Motor neuron (in vitro differentiated cells): ENCODE data around the gene ADH4. TPM values are rescaled to one million over a fixed set of nuclear protein-coding genes. Genes with fewer than 3 reads are reported as not detected.
A peak's percentile ranks its signal among the peaks of the same experiment; 100 is the strongest.

Source experiments
- ATAC-seq, 8 experiments: fragments of 200-7000 bp; cut with Tn5 transposase; replicated peaks in 6 of 8; 2 replicates each; pipeline ENCODE4 v1.8.0; 2021; ENCODE audit warnings: mild to moderate bottlenecking in 8 of 8, moderate library complexity in 8 of 8
- H3K27ac ChIP-seq, 2 donors: fragments of 250-450 bp; sonication (Bioruptor Pico); 2 replicates each; pipeline ENCODE4 v1.9.0; 2021; ENCODE audit warnings: antibody characterized with exemption in 2 of 2, mild to moderate bottlenecking in 2 of 2, moderate library complexity in 1 of 2
- H3K4me1 ChIP-seq, 2 donors: fragments of 250-450 bp; sonication (Bioruptor Pico); replicated peaks in 1 of 2; 2 replicates each; pipeline ENCODE4 v1.6.1; 2021; ENCODE audit warnings: antibody characterized with exemption in 2 of 2, mild to moderate bottlenecking in 2 of 2, moderate library complexity in 1 of 2
- H3K4me3 ChIP-seq, 5 donors: fragments of 250-450 bp; sonication (Bioruptor Pico); 2 replicates each; pipeline ENCODE4 v1.9.0; 2021; ENCODE audit warnings: antibody characterized with exemption in 5 of 5, mild to moderate bottlenecking in 5 of 5, moderate library complexity in 4 of 5
- WGBS, 10 experiments: fragments of 450-650 bp; shearing (Covaris generic); methylation state at CpG; one replicate each; pipeline ENCODE4 v1.0.0; 2022; 5-methylcytosine and 5-hydroxymethylcytosine counted together
- in situ Hi-C, 9 experiments: fragments of 400-800 bp; cut with MboI; loops; one replicate each; pipeline ENCODE4 v1.15.0; 2021; ENCODE audit warnings: low sequenced_read_pairs in 9 of 9, low pct_unique_long_range_greater_than_20kb in 2 of 9; ENCODE audit not compliant: unreplicated experiment in 9 of 9
- total RNA-seq, 8 experiments: library from RNA; unstranded; fragments of 300-600 nt; gene quantifications; 2 replicates each; pipeline versions ENCODE4 v1.2.3 to v1.2.4, GENCODE V29; 2022

ADH4 gene
- total RNA-seq, 8 experiments from 2014 or later, result 0.13 to 0.27 (median 0.17) TPM; not detected in 4

DNA sequence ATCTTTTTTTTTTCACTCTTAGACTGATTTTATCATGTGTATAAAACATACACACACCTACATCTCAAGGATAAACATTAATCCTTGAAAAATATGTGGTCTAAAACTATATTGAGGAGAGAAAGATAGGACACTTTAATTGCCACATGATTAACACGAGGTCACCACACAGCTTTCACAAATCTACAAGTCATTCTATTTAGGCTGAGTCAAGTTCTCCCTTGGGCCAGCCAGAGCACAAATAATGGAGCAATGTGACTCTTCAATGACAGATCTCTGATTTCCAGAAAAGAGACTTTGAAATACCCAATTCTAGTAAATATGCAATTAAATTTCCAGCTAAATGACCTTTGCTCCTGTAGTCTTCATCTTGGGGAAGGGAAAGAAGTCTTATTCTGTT lies 12.9 kb upstream of the ADH4 start:
- in situ Hi-C loops, result no loop called here
- H3K4me1 ChIP-seq, result no peaks in the 10 kb centered on the region
- H3K27ac ChIP-seq, result no peak overlapping the region
- H3K4me3 ChIP-seq, result no peak overlapping the region
- ATAC-seq, result peak in 2 of 8 experiments; percentile 35 to 39
- WGBS, 10 experiments, result 0 to 100% (median 29%) methylated on average over 1 of the region's 1 CpG; no CpG with 5 or more reads in 3 of the 10 experiments

DNA sequence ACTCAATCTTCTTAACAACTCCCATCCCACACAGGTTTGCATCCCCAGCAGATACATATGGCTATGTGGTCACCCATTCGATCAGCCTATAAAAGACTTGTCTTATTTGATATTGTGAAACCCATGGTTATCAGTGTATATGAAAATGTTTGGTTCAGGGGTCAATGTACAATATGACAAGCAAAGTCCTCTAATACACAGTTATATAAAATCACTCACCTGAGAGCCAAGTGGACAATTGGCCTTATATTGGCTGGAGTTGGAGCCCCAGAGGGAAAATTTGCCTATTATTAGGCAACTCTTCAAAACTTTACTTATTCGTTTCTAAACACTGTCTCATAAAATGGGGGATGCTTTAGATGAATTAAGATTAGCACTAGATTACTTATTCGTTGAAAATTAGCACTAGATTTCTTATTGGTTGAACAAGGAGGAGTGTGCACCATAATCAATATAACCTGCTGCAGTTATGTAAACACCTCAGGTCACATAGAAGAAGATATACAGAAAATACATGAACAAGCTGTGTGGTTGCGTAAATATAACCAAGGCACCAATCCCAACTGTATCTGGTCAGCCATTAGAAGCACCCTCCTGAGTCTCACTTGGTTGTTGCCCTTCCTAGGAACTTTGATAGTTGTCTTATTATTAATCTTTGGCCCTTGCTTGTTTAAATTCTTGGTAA lies 10.7 kb upstream of the ADH4 start:
- in situ Hi-C loops, result no loop called here
- no peak overlapping the region for H3K4me3 ChIP-seq
- H3K4me1 ChIP-seq, result no peaks in the 10 kb centered on the region
- WGBS, 10 experiments, result 52 to 96% (median 73%) methylated on average over 1 to 4 of the region's 4 CpGs; no CpG with 5 or more reads in 1 of the 10 experiments
- no peak for ATAC-seq
- H3K27ac ChIP-seq, result no peak overlapping the region

DNA sequence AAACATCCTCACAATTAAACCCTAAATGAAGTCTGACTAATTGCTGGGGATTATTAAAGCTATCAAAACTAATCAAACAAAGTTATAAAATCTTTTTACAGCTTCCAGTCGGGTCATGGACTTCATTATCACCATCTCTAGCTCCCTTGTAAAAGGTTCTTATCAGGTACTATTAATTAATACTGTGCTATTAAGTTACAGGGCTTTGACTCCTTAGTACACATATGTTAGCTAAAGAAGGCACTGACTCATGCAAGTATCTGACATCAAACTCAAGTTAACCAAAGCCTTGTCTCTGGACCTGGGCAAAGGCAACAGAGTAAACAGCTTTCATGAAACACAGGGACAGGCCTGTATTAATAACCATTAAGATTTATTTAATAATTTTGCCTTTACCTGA lies 7.9 kb upstream of the ADH4 start:
- no peak overlapping the region for H3K4me3 ChIP-seq
- no peak overlapping the region for H3K27ac ChIP-seq
- in situ Hi-C loops, result no loop called here
- ATAC-seq, result no peak
- 0 to 10% (median 0%) methylated on average over 1 of the region's 1 CpG; no CpG with 5 or more reads in 4 of the 10 experiments for WGBS, 10 experiments
- H3K4me1 ChIP-seq, result no peaks in the 10 kb centered on the region

DNA sequence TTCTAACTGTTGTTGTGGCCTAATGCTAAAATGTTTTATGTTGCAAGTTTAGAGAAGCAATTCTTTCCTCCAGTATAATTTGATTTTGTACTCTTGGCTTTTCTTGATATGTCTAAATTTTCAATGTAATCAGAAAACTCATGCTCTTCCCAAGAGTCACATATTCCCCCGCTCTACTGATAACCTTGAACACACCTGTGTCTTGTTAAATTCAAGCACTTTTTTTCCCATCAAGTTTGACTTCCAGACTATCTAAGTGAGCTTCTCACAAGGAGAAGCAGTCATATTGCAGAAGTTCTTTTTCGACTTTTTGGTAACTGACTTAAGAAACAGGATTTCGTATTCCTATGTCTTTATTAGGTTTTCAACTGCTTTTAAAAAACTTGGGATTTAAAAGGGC lies 7.4 kb upstream of the ADH4 start:
- Histone ChIP-seq H3K4me3 (no peak overlapping the region), H3K27ac (no peak overlapping the region), H3K4me1 (no peaks in the 10 kb centered on the region)
- 5 to 94% (median 85%) methylated on average over 1 to 3 of the region's 3 CpGs for WGBS, 10 experiments
- in situ Hi-C loops, result no loop called here
- ATAC-seq, result no peak

DNA sequence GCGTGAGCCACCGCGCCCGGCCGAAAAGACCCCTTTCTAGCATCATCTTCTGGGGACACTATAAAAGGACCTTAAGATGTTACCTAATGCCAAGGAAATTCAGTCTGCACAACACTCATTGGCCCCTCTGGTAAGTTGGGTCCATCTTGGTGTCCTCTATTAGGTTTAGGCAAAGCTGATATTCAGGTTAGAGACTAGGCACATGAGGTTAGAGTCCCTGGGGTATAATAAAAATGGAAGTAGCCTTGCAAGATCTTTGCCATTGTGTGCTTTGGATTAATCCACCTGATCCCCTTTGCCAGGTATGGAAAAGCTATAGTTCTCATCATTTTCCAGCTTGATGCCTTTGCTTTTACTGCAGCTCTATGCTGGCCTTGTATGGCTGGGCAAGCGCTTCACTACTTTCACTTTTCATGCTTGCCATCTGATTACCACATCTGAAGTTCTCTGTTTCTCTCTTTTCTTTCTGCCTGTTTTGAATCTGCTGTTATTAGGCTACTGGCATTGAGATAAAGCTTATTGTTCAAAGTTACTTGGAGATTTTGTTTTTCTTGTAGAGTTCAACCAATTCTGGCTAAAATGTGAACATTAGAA lies 5.4 kb upstream of the ADH4 start:
- no peak overlapping the region for H3K4me3 ChIP-seq
- WGBS, 10 experiments, result 60 to 83% methylated on average over 1 of the region's 6 CpGs; no CpG with 5 or more reads in 8 of the 10 experiments
- ATAC-seq, result no peak
- H3K27ac ChIP-seq, result no peak overlapping the region
- in situ Hi-C loops, result no loop called here
- no peaks in the 10 kb centered on the region for H3K4me1 ChIP-seq

DNA sequence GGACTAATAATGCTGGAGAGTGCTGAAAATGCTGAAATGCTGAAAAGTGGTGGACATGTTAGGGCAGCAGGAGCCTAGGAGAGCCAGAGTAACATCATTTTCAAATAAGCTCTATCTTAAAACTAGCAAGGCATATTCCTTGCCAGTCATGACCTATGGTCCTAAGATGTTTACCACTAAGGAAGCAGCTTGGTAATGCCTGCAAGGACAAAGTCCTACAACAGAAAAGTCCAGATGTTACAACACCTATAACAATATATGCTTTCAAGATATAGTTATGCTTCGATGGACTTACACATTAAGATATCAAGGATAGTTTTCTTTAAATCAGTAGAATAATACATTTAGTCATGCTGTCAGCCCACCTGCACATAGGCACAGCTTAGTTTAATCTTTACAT lies 4.5 kb upstream of the ADH4 start:
- 56 to 100% (median 86%) methylated on average over 1 of the region's 1 CpG; no CpG with 5 or more reads in 5 of the 10 experiments for WGBS, 10 experiments
- H3K4me3 ChIP-seq, result no peak overlapping the region
- H3K4me1 ChIP-seq, result no peaks in the 10 kb centered on the region
- in situ Hi-C loops, result no loop called here
- ATAC-seq, result no peak
- no peak overlapping the region for H3K27ac ChIP-seq

DNA sequence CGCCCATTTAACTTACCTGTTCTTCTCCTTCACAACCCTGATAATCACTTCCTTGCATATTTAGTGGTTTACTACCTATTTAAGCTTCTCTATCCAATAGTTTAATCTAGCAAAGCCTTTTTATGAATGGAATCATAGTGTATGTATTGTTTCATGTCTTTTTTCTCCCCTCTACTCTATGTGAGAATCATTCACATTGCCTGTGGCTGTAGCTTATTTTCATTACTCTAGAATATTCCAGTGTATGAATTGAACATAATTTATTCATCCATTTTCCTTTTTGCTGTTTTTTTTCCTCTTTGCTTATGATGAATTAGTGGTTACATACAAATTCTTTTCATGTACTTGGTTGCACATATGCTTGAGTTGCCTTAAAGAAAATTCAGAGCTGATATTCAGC lies 490 bp upstream of the ADH4 start:
- in situ Hi-C loops, result no loop called here
- WGBS, 10 experiments, result 27 to 100% (median 90%) methylated on average over 1 of the region's 1 CpG; no CpG with 5 or more reads in 2 of the 10 experiments
- ATAC-seq, result peak in 1 of 8 experiments; percentile 97
- H3K4me1 ChIP-seq, result no peaks in the 10 kb centered on the region
- no peak overlapping the region for H3K4me3 ChIP-seq
- H3K27ac ChIP-seq, result no peak overlapping the region

DNA sequence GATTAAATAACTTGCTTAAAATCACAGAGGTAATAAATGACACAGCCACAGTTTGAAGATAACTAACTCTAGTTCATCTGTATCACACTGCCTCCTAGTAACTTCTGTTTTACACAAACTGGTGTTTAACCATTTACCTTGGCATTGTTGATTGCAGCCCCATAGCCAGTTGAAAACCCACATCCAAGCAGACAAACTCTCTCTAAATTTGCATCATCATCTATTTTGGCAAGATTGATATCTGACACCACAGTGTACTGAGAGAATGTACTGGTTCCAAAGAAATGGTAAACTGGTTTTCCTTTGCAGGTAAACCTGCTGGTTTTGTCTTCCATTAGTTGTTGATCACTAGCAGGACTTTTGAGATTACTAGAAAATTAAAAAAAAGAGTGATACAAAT lies 7.8 kb downstream of the ADH4 start:
- no peak for ATAC-seq
- in situ Hi-C loops, result no loop called here
- no peak overlapping the region for H3K27ac ChIP-seq
- no peak overlapping the region for H3K4me3 ChIP-seq
- no peaks in the 10 kb centered on the region for H3K4me1 ChIP-seq

DNA sequence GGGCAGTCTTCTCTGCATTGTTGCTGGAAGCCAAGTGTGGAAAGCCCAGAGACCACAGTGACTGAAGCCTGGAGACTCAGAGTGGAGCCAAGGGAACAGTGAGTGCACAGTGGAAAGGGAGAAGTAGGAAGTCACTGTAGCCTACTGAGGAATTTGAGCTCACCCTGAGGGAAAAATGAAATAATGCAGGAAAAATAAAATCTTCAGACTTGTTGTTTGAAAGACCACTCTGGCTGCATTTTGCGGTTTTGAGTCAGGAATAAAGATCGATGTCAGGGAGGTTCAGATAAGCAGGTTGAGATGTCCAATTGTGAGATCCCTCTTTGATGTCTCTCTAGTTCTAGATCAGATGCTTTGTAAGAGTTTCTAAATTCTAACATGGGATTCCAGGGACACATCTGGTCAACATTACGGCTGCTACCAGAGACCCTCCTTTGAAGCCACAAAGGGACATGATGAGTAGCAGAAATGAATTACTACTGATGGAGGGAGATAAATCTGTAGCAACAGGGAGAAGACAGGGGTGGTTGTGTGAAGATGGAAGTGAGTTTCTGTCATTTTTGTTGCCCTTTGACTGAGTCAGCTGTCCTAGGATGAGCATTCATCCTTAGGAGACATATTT lies 8.4 kb downstream of the ADH4 start:
- WGBS, 10 experiments, result 23 to 100% (median 63%) methylated on average over 1 to 3 of the region's 3 CpGs; no CpG with 5 or more reads in 2 of the 10 experiments
- ATAC-seq, result no peak
- no peak overlapping the region for H3K27ac ChIP-seq
- in situ Hi-C loops, result no loop called here
- H3K4me1 ChIP-seq, result no peaks in the 10 kb centered on the region
- no peak overlapping the region for H3K4me3 ChIP-seq

DNA sequence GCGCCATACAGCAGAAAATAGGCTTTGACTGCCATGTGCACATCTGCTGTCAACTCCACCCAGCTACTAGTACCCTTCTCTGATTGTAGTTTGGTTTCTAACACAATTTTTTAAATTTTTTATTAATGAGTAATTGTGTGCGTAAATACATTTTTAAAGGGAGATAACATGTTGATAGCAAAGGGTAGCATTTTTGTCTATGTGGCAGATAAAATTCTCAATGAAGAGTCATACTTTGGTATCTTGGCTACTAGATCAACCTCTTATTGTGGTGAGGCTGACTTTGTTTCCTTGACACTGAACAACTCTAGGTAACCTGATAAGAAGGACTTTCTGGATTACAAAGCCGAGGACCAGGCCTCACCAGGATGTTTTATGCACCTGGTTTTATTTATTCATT lies 9.5 kb downstream of the ADH4 start:
- ATAC-seq, result no peak

DNA sequence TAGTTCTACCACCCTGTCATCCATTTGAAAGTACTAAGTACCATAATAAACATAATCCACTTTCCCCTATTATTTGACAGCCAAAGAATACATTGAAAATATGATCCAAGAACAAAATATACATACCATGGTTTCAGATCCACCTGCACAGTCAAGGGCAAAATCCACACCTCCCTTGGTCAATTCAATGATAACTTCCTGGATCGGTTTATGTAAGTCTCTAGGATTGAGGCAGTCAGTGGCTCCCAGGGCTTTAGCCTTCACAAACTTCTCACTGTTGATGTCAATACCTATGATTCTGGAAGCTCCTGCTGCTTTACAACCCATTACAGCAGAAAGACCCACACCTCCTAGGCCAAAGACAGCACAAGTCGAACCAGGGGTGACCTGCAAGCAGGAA lies 12.7 kb downstream of the ADH4 start:
- H3K27ac ChIP-seq, result no peak overlapping the region
- ATAC-seq, result no peak
- no peaks in the 10 kb centered on the region for H3K4me1 ChIP-seq
- no peak overlapping the region for H3K4me3 ChIP-seq
- in situ Hi-C loops, result no loop called here
- WGBS, 10 experiments, result 20 to 80% (median 44%) methylated on average over 1 to 2 of the region's 2 CpGs; no CpG with 5 or more reads in 6 of the 10 experiments

More for the DNA sequence above, 9.5 kb downstream of the ADH4 start:
- H3K4me3 ChIP-seq, result no peak overlapping the region
- in situ Hi-C loops, result no loop called here
- no peaks in the 10 kb centered on the region for H3K4me1 ChIP-seq
- H3K27ac ChIP-seq, result no peak overlapping the region
- WGBS, 10 experiments, result 83 to 100% (median 95%) methylated on average over 1 to 3 of the region's 3 CpGs; no CpG with 5 or more reads in 2 of the 10 experiments

DNA sequence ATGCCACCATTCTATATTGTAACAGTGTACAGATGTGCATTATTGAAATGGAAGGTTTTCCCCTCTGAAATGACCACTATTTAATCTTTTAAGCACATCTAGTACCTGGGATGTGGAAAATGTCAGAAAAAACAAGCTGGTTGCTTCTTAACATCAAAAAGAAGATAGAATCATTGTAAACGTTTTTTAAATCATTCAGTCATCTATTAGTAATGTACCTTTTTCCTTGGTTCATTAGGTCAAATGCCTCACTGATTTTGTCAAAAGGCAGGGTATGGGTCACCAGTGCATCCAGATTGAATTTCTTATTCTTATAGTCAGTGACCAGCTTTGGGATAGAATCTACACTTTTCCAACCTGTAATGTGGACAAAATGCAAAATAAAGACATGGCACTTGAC lies 17.7 kb downstream of the ADH4 start:
- no peak overlapping the region for H3K4me3 ChIP-seq
- ATAC-seq, result no peak
- 0 to 57% (median 43%) methylated on average over 1 of the region's 1 CpG; no CpG with 5 or more reads in 3 of the 10 experiments for WGBS, 10 experiments
- in situ Hi-C loops, result loop anchor here in 1 of 9 experiments (10.0 kb wide), 1 partner anchor 278 kb away; no protein-coding TSS in a partner anchor
- no peaks in the 10 kb centered on the region for H3K4me1 ChIP-seq
- H3K27ac ChIP-seq, result no peak overlapping the region

DNA sequence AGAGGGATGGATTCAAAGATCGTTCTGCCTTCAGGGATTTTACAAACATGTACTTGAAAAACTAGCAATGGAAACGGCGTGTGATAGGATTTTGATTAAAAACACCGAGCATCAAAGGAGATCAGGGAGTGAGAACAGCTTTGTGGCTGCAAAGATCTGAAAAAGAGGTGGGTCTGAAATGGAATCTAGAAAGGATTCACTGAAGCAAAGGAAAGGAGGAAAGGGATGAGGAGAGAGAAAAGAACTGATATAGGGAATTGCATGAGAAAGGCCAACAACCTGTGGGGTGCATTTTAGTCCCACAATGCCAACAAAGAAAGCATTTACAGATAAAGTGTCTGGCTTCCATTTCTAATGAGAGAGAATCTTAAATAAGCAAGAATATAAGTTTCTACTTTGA lies 23.1 kb downstream of the ADH4 start:
- WGBS, 10 experiments, result 40 to 93% (median 68%) methylated on average over 2 to 4 of the region's 4 CpGs; no CpG with 5 or more reads in 3 of the 10 experiments
- H3K27ac ChIP-seq, result no peak overlapping the region
- no peak overlapping the region for H3K4me3 ChIP-seq
- H3K4me1 ChIP-seq, result no peaks in the 10 kb centered on the region
- in situ Hi-C loops, result loop anchor here in 2 of 9 experiments (10.0 to 25.0 kb wide), 2 partner anchors 284 to 291 kb away; no protein-coding TSS in a partner anchor
- ATAC-seq, result no peak
